Peyer's patch (tissue), 4 donors: Measurements from ENCODE around the gene TRAP1.

Experiments
- CTCF ChIP-seq, 6 experiments: fragments of 450-650 bp in 4 of 6; fragments of 200-600 bp in 2 of 6; sonication (generic) in 1 of 6; IDR thresholded peaks; one replicate each; pipeline ENCODE4 v1.5.1; 2017 to 2019; ENCODE audit warnings: antibody characterized with exemption in 6 of 6, mild to moderate bottlenecking in 3 of 6, moderate library complexity in 1 of 6
- POLR2A ChIP-seq, 2 donors: fragments of 450-650 bp; IDR thresholded peaks; one replicate each; pipeline ENCODE4 v1.5.1; 2017; ENCODE audit warnings: antibody characterized with exemption in 2 of 2, mild to moderate bottlenecking in 2 of 2, moderate library complexity in 2 of 2

GRCh38 chr16:3695610-3696369, 21.5 kb downstream of the TRAP1 start:
- TF ChIP-seq CTCF (IDR thresholded peaks at IDR 0.05) (no peak), POLR2A (IDR thresholded peaks at IDR 0.05) (no peak)
